GM20431 (cell line): ENCODE results near the gene KCTD19.

ENCODE experiments used
- in situ Hi-C: fragments of 300-500 bp; cut with MseI, MboI; formaldehyde crosslinking; loops from one replicate; pipeline ENCODE4 v1.15.0; 2020; ENCODE audit warnings: low sequenced_read_pairs; ENCODE audit not compliant: unreplicated experiment

KCTD19 gene

DNA sequence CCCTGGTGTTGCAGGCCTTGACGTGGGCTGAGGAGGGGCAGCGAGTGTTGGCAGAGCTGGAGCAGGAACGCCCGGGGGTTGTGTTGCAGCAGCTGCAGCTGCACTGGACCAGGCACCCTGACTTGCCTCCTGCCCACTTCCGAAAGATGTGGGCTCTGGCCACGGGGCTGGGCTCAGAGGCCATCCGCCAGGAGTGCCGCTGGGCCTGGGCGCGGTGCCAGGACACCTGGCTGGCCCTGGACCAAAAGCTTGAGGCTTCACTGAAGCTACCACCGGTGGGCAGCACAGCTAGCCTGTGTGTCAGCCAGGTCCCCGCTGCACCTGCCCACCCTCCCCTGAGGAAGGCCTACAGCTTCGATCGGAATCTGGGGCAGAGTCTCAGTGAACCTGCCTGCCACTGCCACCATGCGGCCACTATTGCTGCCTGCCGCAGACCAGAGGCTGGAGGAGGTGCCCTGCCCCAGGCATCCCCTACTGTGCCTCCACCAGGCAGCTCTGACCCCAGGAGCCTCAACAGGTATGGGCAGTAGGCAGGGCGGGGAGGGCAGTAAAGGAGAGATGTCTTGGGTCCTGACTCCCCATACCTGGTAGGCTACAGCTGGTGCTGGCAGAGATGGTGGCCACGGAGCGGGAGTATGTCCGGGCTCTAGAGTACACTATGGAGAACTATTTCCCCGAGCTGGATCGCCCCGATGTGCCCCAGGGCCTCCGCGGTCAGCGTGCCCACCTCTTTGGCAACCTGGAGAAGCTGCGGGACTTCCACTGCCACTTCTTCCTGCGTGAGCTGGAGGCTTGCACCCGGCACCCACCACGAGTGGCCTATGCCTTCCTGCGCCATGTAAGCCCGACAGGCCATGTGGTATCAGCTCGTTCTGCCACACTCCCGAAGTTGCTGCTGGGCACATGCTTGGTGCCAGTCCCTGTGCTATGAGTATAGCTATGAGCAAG is 41.6 kb downstream of the KCTD19 start:
- in situ Hi-C loops, result no loop called here

DNA sequence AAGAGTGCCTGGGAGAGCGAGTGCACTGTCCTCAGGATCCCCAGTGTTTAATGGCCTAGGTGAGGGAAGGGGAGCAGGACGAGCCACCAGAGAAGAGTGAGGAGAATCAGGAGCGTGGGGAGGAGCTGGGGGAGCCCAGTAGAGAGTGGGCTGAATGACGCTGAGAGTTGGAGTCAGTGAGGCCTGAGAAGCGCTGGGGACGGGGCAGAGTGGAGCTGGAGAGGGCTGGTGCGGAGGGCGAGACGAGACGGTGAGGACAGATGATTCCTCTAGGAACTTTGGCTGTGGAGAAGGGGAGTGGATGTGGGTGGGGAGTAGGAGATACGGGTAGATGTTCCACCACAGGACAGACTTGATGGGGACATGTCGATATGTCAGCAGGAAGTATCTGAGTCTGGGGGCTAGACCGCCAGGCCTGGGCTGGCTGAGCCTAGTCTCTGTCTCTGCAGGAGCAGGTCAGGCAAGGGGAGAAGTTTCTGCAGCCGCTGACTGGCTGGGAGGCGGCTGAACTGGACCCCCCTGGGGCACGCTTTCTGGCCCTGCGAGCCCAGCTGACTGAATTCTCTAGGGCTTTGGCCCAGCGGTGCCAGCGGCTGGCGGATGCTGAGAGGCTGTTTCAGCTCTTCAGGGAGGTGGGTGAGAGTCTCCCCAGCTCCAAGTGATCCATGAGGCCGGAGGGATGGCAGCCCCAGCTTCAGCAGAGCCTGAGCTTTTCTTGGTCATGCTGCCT is 42.5 kb downstream of the KCTD19 start:
- in situ Hi-C loops, result no loop called here

DNA sequence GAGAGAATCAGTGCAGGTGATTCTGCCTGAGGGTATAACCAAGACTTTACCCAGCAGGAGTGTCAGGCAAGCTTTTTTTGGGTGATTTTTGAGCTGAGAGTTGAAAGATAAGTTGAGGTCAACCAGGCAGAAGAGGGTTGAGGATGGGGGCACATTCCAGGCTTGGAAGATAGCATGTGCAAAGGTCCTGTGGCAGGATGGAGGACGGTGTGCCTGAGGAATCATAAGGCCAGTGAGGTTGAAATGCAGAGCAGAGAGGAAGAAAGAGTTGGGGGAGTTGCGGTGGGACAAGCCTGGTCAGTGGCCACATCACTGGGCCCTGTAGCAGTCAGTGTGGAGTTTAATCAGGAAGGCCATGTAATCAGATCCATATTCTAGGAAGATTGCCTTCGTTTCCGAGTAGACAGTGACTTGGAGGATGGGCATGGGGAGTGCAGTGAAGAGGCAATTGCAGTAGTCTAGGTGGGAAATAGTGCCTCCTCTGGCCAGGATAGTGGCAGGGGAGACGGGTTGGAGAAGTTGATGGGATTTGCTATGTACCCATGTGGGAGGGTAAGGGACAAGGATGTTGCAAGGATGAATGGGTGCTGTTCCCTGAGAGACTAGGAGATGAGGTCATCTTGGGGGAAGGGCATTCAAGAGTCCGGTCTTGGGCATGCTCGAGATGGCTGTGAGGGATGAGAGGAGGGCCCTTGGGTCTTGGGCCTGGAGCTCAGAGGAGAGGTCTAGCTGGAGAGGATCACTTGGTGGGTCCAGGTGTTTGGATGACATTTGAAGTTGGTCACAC is 43.3 kb downstream of the KCTD19 start:
- in situ Hi-C loops, result no loop called here

DNA sequence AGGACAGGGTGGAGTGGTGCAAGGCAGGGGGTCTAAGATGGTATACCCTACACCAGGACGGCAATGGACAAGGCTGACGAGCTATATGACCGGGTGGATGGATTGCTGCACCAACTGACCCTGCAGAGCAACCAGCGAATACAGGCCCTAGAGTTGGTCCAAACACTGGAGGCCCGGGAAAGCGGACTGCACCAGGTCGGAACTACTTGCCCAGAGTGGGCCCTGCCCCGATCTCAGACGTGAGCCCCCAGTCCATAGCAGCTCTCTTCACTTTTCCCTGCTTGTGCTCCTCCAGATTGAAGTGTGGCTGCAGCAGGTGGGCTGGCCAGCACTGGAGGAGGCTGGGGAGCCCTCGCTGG is 44.1 kb downstream of the KCTD19 start:
- in situ Hi-C loops, result no loop called here

DNA sequence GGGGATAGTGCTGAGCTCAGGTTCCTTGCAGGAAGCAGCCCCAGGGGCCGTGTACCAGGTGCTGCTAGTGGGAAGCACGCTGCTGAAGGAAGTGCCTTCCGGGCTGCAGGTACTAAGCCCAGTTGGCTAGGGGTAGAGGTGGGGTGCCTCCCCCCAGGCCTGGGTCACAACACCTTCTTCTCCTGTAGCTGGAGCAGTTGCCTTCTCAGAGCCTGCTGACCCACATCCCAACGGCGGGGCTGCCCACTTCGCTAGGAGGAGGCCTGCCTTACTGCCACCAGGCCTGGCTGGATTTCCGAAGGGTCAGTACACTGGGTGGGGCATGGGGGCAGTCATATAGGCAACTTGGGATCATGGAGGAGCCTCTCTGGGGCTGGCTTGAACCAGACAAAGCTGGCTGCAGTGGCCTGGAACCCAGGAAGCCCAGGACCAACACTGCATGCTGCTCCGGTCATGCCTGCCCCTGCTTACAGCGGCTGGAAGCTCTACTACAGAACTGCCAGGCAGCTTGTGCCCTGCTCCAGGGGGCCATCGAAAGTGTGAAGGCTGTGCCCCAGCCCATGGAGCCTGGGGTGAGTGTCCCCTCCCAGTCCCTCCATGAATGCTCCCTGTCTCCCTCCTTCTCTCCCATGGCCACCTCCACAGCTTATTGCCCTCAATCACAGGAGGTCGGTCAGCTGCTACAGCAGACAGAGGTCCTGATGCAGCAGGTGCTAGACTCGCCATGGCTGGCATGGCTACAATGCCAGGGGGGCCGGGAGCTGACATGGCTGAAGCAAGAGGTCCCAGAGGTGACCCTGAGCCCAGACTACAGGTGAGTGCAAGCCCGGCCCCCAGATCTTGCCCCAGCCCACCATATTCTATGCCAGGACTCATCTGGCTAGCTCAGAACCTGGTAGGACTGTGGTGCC is 44.8 kb downstream of the KCTD19 start:
- in situ Hi-C loops, result no loop called here

DNA sequence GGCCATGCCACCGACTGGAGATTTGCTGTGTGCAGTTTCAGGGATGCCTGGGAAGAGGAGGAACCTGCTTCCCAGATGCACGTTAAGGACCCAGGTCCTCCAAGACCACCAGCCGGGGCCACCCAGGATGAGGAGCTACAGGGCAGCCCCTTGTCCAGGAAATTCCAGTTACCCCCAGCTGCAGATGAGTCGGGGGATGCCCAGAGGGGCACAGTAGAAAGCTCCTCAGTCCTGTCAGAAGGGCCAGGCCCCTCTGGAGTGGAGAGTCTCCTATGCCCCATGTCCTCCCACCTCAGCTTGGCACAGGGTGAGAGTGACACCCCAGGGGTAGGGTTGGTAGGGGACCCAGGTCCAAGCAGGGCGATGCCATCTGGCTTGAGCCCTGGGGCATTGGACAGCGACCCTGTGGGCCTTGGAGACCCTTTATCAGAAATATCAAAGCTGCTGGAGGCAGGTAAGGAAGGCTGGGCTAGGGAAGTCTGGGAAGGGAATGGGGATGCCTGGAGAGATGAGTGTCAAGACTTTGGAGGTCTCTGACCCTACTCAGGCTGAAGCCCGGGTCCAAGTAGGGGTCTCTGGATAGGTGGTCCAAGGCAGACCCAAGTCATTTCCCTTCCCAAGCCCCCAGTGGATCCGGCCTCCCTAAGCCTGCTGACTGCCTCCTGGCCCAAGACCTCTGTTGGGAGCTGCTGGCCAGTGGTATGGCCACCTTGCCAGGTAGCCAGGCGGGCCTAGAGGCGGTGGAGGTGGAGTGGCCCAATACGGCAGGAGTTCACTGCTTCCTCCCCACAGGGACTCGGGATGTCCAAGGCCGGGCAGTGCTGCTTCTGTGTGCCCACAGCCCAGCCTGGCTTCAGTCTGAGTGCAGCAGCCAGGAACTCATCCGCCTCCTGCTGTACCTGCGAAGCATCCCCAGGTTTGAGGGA is 46.2 kb downstream of the KCTD19 start:
- in situ Hi-C loops, result no loop called here

DNA sequence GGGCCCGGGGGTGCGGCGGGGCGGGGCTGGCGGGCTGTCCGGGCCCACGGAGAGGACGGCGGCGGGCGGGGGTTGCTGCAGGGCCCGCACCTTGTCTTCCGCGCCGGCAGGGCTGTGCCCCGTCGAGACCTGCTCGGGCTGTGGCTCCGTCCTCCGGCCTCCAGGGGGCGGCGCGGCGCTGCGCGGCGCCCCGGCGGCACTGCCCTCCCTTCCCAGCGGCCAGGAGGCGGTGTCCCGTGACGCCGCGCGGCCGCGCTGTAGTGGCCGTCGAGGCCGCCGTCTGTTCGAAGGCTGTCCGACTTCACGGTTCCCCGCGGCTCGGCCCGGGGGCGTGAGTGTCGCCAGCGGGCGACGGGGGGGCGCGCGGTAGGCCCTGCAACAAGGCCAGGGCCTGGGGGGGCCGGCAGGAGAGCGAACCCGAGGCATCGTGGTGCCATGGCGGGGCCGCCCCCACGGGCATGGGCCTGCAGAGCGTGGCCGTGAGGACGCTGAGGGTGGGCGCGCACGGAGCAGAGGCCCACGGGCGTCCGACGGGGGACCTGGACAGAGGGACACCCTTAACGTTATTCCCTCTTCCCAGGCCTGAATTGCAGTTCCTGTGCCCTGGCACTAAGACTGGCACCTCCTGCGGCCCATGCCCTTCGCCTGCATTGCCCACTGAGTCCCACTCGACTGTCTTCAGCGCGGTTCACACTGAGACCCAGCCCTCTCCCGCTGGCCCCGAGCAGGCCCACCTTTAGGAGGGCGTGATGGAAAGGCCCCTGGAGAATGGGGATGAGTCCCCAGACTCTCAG is 47.0 kb downstream of the KCTD19 start, which contains the start of gene PLEKHG4:
TSS of gene PLEKHG4 (plus strand) at position 237 of the 794 bp plus-strand sequence. CDS start at position 750, 513 bp downstream.
- in situ Hi-C loops, result no loop called here

DNA sequence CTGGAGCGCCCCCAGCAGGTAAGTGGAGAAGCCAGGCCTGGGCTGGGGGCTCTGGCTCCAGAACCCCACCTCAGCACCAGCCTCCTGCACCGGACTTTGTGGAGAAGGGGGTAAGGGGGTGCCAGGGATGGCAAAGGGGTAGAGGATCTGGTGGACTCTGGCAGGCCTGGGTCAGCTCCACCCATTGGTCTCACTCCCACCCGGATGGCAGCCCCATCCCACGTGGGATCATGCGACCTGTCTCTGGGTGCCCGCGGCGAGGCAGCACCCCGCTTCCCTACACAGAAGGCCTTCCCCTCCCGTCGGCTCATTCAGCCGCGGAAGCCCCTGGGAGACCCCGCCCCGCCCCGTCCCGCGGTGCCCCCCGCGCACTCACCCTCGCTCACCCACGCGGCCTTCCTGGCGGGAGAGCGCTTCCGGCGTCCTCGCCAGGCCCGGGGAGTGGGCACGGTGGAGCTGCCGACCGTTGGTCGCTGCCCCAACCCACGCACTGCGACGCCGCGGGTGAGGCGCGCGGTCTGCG is 47.7 kb downstream of the KCTD19 start:
- in situ Hi-C loops, result no loop called here

DNA sequence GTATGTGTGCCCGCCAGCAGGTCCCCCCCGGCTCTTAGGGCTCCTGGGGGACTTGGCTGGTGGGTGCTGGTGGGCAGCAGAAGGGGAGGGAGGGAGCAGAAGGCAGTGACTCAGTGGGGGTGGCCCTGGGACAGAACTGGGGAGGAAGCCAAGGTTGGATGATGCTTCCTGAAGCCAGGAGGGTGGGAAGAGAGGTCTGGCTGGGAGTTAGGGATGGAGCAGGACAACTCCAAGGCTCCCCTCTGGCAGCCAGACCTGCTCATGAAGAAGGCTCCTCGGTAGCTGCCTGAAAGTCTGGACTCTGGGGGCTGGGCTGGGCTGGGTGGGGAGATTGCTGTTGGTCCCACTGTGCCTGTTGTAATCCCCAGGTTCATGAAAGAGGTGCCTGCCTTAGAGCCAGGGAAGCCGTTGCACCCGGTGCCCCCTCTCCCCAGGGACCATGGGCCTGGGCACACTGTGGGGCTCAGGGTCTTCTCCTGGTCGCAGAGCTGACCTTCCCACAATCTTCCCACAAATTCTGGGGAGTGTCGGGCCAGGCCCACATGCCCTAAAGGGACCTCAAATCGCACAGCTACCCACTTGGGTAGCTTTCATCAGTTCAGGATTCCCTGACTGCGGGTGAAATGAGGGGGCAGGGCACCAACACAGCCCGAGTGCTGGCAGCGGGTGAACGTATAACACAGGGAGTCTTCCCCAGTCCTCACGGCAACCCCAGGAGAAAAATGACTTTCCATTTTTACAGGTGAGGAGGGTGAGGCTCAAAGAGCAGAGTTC is 48.4 kb downstream of the KCTD19 start:
- in situ Hi-C loops, result no loop called here

DNA sequence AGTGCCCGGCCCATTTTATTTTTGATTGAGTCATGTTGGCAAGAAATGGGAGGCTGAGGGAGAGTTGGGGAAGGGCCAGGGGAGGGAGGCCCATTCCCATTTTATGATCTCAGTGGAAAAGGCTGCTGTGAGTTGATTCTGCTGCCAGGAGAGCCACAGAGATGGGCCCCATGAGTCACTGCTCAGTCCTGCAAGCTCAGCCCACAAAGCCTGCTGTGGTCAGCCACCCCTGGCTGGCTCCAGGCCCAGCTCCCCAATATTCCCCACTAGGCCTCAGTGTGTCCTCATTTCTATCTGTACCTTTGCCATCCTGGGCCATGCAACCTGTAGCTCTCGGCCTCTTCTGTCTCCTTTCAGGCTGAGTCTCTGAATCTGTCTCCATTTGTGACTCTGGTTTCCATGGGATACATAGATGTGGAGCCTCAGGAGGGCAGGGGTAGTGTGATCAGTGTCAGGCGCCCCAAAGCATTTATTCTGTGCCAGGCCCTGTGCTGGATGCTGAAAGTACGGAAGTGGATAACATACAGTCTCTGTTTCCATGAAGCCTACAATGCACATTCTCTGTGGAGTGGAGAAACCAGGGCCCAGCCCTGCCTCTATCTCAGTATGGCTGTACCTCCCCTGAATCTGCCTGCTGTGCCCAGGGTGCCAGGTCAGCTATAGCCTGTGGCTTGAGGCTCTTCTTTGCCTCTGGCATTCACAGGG is 49.1 kb downstream of the KCTD19 start:
- in situ Hi-C loops, result no loop called here

DNA sequence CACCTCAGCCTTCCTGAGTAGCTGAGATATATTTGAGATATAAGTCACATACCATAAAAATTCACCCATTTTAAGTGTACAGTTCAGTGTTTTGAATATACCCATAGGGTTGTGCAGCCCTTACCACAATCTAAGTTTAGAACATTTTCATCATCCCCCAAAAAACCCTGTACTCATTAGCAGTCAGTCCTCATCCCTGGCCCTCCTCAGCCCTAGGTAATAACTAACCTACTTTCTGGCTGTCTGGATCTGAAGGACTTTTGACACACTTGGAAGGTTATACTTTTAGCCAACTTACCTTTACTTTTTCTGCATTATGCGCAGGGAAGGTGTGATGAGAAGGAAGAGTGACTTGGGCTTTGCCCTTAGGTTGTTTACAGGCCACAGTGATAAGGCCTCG is 51.2 kb downstream of the KCTD19 start:
- in situ Hi-C loops, result no loop called here

DNA sequence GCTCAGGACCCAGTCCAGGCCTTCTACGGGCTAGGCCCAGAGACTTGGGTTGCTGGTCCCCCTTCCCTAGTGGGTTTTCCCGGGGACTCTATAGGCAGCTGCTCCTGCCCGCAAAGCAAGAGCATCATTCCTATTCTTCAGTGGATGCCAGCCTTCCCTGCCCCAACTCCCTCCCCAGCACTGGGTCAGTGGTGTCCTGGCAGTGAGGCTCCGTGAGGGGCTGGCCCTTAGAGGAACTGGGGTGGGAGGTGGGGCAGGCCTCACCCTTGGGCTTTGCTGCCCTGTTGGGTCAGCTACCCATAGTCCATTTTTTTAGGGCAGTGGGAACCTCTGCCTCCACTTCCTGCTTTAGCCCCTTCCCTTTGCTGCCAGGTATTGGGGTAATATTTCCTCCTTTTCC is 55.1 kb downstream of the KCTD19 start:
- in situ Hi-C loops, result no loop called here

DNA sequence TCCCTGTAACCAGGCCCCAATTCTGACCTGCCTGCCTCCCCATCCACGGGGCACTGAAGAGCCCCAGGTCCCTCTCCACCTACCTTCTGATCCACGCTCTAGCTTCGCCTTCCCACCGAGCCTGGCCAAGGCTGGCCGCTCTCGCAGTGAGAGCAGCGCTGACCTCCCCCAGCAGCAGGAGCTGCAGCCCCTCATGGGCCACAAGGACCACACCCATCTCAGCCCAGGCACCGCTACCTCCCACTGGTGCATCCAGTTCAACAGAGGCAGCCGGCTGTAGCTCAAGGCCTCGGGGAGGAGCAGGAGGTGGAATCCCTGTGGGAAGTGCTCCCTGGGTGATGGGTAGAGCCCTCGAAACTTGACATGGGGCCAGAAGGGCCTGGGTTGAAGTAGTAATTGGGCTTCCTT is 55.6 kb downstream of the KCTD19 start:
- in situ Hi-C loops, result no loop called here

DNA sequence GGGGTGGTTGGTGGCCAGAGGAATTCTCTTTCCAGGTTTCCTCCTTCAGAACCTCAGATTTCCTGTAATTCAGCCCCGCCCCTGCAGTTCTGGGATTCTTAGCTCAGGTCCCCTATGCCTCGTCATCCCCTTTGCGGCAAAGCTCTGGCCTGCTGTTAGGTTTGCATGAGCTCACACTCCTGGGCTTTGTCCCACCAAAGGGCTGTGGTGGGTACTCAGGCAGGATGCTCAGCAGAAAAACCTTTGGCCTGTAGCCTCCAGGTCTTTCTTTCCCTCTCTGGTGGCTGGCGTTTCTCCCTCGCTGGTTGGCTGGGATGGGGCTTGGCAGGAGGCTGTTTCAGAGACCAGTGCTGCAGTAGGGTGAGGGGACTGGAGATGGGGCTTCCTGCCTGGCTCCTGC is 56.8 kb downstream of the KCTD19 start:
- in situ Hi-C loops, result no loop called here

DNA sequence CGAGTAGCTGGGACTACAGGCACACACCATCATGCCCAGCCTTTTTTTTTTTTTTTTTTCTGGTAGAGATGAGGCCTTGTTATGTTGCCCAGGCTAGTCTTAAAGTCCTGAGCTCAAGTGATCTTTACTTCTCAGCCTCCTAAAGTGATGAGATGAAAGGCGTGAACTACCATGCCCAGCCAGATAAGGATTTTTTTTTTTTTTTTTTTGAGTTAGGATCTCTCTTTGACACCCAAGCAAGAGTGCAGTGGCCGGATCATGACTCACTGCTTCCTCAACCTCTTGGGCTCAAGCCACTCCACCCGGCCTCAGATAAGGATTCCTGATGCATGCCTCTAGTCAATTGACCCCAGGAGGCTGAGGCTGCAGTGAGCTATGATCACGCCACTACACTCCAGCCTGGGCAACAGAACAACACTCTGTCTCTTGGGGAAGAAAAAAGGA is 58.4 kb downstream of the KCTD19 start:
- in situ Hi-C loops, result no loop called here

DNA sequence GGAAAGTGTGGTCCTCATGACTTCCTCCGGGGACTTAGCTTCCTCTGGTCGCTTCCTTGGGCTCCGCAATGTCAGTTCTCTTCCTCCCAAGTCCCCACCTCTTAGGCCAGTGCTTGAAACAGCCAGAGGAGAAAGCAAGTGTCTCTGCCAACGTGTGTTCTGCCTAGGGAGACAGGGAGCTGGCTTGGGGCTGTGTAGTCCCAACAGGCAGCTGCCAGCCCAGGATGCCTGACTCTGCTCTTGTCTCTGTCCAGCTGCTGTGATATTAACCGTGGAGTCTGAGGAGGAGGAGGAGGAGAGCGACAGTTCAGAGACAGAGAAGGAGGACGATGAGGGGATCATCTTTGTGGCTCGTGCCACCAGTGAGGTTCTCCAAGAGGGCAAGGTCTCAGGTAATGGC is 60.7 kb downstream of the KCTD19 start:
- in situ Hi-C loops, result no loop called here
